K562 (cell line): Measurements from ENCODE around the gene DPEP1. TPM values are rescaled to one million over a fixed set of nuclear protein-coding genes. Genes with fewer than 3 reads are reported as not detected.

ENCODE experiments used
- ATF4 ChIP-seq: fragments of 450-650 bp; formaldehyde crosslinking; IDR thresholded peaks from 2 replicates; pipeline ENCODE4 v1.4.0; 2022; ENCODE audit warnings: mild to moderate bottlenecking, moderate library complexity
- ATF6 ChIP-seq: sonication (generic); formaldehyde crosslinking; IDR thresholded peaks from 2 replicates; pipeline ENCODE4 v1.4.0; 2020; ENCODE audit warnings: mild to moderate bottlenecking, missing genetic modification reagents
- CBFB ChIP-seq: sonication (generic); formaldehyde crosslinking; IDR thresholded peaks from 2 replicates; pipeline ENCODE4 v1.4.0; 2020; ENCODE audit warnings: mild to moderate bottlenecking, missing genetic modification reagents
- CCAR2 ChIP-seq: fragments of 200-400 bp; formaldehyde crosslinking; IDR thresholded peaks from 2 replicates; pipeline ENCODE4 v1.6.1; 2017; ENCODE audit warnings: mild to moderate bottlenecking, low read depth, low read length
- CEBPG ChIP-seq, 3 experiments: fragments of 200-800 bp in 1 of 3; sonication (Bioruptor generic) in 1 of 3; sonication (generic) in 1 of 3; formaldehyde crosslinking in 1 of 3; IDR thresholded peaks in 2 of 3; conservative IDR thresholded peaks in 1 of 3; 2 replicates each; pipeline versions ENCODE4 v1.6.1 to v1.8.0; 2016 to 2022; ENCODE audit warnings: missing compliant biosample characterization in 2 of 3, missing genetic modification characterization in 2 of 3, mild to moderate bottlenecking in 1 of 3, missing genetic modification reagents in 1 of 3
- E2F5 ChIP-seq: sonication (generic); formaldehyde crosslinking; IDR thresholded peaks from 2 replicates; pipeline ENCODE4 v1.8.0; 2022; ENCODE audit warnings: mild to moderate bottlenecking, missing genetic modification reagents
- HINFP ChIP-seq: fragments of 450-650 bp; conservative IDR thresholded peaks from 2 replicates; pipeline ENCODE4 v1.6.1; 2016; ENCODE audit warnings: missing genetic modification characterization, low read depth, mild to moderate bottlenecking, control low read depth, missing compliant biosample characterization
- MYBL2 ChIP-seq, 2 experiments: fragments of 450-650 bp in 1 of 2; sonication (generic) in 1 of 2; formaldehyde crosslinking in 1 of 2; IDR thresholded peaks; 2 replicates each; pipeline versions ENCODE4 v1.6.1 to v1.8.1; 2017 to 2022; ENCODE audit warnings: borderline replicate concordance in 1 of 2, inconsistent platforms in 1 of 2, low read depth in 1 of 2, mild to moderate bottlenecking in 1 of 2, missing genetic modification reagents in 1 of 2, moderate library complexity in 1 of 2
- PRDM10 ChIP-seq: fragments of 450-650 bp; IDR thresholded peaks from 2 replicates; pipeline ENCODE4 v1.6.1; 2018; ENCODE audit not compliant: partially characterized antibody
- ZFP1 ChIP-seq: fragments of 450-650 bp; formaldehyde crosslinking; IDR thresholded peaks from 2 replicates; pipeline ENCODE4 v1.4.0; 2020; ENCODE audit warnings: mild to moderate bottlenecking, mixed read lengths
- ZHX1 ChIP-seq: fragments of 150-350 bp; conservative IDR thresholded peaks from 2 replicates; pipeline ENCODE4 v1.6.1; 2014; ENCODE audit warnings: low read length
- ZNF165 ChIP-seq: fragments of 250-450 bp; sonication (Bioruptor Pico); IDR thresholded peaks from 2 replicates; pipeline ENCODE4 v1.4.0; 2020; ENCODE audit warnings: borderline replicate concordance
- polyA plus RNA-seq, 8 experiments: library from polyadenylated mRNA; depleted of rRNA in 4 of 8; stranded (reverse) in 5 of 8; unstranded in 3 of 8; fragments of >200 nt; fragmentation: Nextera tagmentation in 2 of 8; fragmentation: Illumina TruSeq in 1 of 8; extraction: Ambion mirVana in 2 of 8; extraction: Trizol in 1 of 8; gene quantifications; 2 replicates each; pipeline versions ENCODE4 v1.2.1 to v1.2.3, GENCODE V29; 2011 to 2014; ENCODE audit warnings: inconsistent platforms in 1 of 8, missing spikeins in 1 of 8
- total RNA-seq, 7 experiments: library from RNA; depleted of rRNA in 6 of 7; stranded (reverse); fragments of >200 nt in 6 of 7; fragmentation: Illumina TruSeq in 2 of 7; extraction: Trizol in 2 of 7; gene quantifications; 2 replicates each; pipeline versions ENCODE4 v1.2.1 to v1.2.3, GENCODE V29; 2011 to 2021; ENCODE audit warnings: low replicate concordance in 1 of 7

The DPEP1 gene
- total and polyA plus RNA-seq, 9 of the 15 experiments (the other 6 are each of a cell fraction or from before 2014, with no cell fraction given) = 0.14 to 0.31 (median 0.20) TPM; not detected in 6

GRCh38 chr16:89658221-89658879, 44.9 kb downstream of the DPEP1 start (continued):
- TF ChIP-seq ZNF165 (CRISPR knock-in tag) (0 out of 2 replicates have a peak, but pooled peaks have one; percentile 33), HINFP (tag) (no peak), CCAR2 (no peak), ATF6 (0 out of 2 replicates have a peak, but pooled peaks have one; percentile 37), ZFP1 (CRISPR knock-in tag) (no peak), MYBL2 (IDR thresholded peaks at IDR 0.05; ENCODE audit: low read depth) (no peak), MYBL2 (CRISPR knock-in tag; IDR thresholded peaks at IDR 0.05; ENCODE audit: borderline replicate concordance) (no peak), PRDM10 (no peak), ATF4 (CRISPR knock-in tag) (0 out of 2 replicates have a peak, but pooled peaks have one; percentile 18), CEBPG (CRISPR knock-in tag; IDR thresholded peaks at IDR 0.05) (no peak), CEBPG (tag; conservative IDR thresholded peaks at IDR 0.05 in 1 of 2, IDR thresholded peaks at IDR 0.05 in 1 of 2) (no peak), ZHX1 (no peak), CBFB (CRISPR knock-in tag) (0 out of 2 replicates have a peak, but pooled peaks have one; percentile 14), E2F5 (CRISPR knock-in tag) (no peak)
